Mucosa of gallbladder (tissue), 1 donor: ENCODE results near the gene DUSP3. TPM values are rescaled to one million over a fixed set of nuclear protein-coding genes. Genes with fewer than 3 reads are reported as not detected.
A peak's percentile ranks its signal among the peaks of the same experiment; 100 is the strongest.
"Not testable (repeated sequence)": the region's sequence is repeated elsewhere in the genome, so short reads cannot be mapped to it uniquely, and the experiment has no call there.

ENCODE experiments used
- DNase-seq: peaks from one replicate; pipeline ENCODE4 v3.0.0-alpha.2; 2020; ENCODE audit warnings: low spot score
- total RNA-seq: library from RNA; stranded (reverse); gene quantifications from one replicate; pipeline ENCODE4 v1.2.1, GENCODE V29; 2021
- donor health status: DM: no; HTN: no; CAD: no.

The DUSP3 gene
- total RNA-seq, 1 donor from 2014 or later, result 127 TPM

DNA sequence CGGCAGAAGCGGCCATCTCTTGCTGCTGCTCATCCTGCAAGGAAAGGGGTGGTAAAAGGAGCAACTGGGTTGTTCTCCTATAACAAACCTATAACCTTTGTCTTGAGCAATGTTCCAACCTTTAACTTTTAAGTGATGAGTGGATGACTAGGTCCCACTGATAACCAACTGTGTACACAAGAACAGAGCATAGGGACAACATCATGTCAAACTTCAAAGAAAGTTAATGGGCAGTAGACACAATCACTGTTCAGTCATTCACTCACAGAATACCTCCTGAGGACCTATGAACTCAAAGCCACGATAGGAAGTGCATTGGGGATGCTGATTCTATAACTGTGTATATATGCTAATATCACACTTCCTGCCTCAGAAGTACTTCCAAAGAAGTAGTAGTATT, 23.1 kb upstream of the DUSP3 start:
- DNase-seq, result no peak

DNA sequence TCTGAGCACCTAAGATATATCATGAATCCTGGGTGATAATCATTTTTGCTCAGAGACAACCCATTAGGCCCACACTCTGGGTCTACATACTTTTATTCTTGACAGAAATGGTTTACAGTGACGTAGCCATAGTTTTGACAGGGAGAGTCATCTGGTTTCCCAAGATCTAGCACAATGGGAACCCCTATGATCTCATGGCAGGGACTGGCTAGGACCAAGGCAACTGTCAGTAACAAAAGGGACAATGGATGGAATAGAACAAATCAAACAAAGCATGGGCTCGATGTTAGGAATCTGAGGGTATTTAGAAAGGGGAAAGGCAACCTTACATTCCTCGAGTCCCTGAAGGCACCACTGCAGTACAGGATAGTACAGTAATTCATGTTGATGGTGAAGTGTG, 22.0 kb upstream of the DUSP3 start:
- no peak for DNase-seq

DNA sequence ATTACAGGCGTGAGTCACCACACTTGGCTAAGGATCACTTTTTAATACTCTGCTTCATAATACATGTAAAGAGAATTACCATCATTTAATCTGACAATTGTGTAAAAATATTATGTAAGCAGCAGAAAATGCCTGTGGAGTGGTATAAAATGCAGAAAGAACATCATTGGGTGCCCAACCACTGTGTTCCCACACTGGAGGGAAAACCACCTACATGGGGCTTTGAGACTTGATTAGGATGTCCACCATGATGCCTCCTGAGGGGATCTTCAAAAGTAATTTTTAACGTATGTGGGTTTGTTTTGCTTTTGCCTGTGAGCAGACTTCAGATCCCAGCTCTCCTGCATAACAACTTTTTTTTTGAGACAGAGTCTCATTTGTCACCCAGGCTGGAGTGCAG, 20.3 kb upstream of the DUSP3 start:
- no peak for DNase-seq

DNA sequence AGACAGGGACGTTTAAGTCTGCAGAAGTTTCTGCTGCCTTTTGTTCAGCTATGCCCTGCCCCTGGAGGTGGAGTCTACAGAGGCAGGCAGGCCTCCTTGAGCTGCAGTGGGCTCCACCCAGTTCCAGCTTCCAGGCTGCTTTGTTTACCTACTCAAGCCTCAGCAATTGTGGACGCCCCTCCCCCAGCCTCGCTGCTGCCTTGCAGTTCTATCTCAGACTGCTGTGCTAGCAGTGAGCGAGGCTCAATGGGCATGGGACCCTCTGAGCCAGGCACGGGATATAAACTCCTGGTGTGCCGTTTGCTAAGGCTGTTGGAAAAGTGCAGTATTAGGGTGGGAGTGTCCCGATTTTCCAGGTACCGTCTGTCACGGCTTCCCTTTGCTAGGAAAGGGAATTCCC, 19.2 kb upstream of the DUSP3 start:
- DNase-seq, result not testable (repeated sequence)

DNA sequence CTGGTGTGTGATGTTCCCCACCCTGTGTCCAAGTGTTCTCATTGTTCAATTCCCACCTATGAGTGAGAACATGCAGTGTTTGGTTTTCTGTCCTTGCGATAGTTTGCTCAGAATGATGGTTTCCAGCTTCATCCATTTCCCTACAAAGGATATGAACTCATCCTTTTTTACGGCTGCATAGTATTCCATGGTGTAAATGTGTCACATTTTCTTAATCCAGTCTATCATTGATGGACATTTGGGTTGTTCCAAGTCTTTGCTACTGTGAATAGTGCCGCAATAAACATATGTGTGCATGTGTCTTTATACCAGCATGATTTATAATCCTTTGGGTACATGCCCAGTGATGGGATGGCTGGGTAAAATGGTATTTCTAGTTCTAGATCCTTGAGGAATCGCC, 13.9 kb upstream of the DUSP3 start:
- DNase-seq, result not testable (repeated sequence)

DNA sequence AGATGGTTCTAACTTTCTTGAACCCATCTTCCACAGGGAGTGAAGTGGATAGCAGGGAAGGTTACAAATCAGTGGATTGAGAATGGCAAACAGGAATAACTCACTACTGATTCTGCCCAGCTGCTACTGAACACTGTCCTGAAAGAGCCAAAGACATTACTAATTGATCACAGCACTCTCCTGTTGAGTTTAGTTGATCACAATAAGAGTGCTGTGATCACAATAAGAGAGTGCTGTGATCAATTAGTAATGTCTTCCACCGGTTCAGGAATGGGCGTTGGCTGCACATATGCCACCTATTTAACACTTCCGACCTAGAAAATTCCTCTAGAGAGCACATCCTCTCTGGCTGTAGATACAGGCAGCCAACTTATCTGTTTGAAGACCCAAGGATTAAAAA, 12.8 kb upstream of the DUSP3 start:
- no peak for DNase-seq

DNA sequence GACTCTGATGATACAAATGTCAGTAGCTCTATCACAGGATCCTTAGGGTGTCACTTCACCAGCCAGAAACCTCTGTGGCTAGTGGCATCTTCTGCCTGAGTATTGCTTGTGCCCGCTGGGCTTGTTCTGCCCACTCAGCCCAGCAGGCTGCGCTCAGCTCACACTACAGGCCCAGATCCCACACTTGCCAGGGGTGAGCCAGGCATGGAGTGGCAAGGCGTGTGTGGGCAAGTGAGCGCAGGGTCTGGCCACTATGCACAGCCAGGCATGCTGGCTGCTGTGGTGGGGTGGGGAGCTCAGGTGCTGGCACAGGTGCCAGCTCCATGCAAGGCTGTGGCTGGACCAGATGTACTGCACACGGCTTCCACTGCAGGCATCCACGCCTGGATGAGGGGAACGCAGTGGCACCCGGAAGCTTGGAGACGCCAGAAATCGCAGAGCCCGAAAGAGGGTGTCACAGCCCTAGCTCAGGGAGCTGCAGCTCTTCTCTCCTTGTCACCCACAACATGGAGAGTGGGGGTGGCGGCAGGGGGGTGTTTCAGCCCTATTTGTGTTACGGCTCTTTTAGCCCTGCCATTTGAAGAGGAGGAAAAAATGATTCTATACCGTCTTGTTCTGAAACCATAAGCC, 11.6 kb upstream of the DUSP3 start:
- DNase-seq, result no peak

DNA sequence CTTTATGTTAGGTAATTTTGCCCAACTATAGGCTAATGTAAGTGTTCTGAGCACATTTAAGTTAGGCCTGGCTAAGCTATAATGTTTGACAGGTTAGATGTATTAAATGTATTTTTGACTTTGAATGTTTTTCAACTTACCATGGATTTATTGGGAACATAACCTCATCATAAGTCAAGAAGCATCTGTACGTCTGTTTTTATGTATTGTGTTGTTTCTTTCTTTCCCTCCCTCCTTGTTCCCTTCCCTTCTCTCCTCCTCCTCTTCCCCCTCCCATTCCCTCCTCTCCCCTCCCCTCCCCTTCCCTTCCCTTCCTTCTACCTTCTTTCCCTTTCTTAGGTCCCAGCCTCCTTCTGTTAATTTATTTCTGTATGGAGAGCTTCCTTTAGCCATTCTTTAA, 10.7 kb upstream of the DUSP3 start:
- no peak for DNase-seq

DNA sequence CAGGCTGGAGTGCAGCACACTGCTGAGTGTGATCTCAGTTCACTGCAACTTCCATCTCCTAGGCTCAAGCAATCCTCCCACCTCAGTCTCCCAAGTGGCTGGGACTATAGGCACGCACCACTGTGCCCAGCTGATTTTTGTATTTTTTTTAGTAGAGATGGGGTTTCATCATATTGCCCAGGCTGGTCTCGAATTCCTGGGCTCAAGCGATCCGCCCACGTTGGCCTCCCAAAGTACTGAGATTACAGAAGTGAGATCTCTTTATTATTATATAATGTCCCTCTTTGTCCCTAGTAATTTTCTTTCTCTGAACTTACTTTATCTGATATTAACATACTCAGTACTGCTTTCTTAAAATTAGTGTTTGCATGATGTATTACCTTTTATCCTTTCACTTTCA, 9.8 kb upstream of the DUSP3 start:
- DNase-seq, result no peak

DNA sequence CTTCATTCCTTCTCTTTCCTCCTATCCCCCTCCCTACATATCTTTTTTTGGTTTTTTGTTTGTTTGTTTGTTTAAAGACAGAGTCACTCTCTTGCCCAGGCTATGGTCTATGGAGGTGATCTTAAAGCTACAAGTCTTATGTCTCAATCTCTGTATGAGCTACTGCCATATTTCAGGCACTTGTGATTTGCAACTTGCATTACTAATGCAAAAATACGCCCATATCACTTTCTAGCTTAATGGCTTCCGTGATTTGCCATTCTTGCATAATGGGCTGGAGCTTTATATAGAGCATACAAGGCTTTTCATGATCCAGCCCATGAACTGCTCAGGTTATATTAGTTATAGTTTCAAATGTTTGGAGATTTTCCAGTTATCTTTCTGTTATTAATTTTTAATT, 9.0 kb upstream of the DUSP3 start:
- DNase-seq, result no peak

DNA sequence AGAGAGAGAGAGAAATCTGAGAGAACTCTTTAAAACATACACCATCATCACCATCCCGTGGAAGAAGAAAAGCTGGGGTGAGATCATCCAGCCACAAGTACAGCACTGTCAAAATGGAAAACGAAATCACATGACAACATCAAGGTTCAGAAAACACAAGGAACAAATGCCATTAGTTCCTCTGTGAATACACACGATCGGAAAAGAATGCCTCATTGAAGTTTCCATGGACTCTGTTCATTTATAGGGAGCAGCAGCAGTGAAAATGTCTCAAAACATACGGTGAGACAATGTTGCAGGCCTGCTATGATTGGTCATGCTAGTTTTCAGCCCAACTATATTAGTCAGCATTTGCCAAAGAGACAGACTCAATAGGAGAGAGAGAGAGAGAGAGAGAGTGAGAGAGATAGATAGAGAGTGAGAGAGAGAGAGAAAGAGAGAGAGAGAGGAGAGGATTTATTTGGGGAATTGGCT, 5.9 kb upstream of the DUSP3 start:
- no peak for DNase-seq

DNA sequence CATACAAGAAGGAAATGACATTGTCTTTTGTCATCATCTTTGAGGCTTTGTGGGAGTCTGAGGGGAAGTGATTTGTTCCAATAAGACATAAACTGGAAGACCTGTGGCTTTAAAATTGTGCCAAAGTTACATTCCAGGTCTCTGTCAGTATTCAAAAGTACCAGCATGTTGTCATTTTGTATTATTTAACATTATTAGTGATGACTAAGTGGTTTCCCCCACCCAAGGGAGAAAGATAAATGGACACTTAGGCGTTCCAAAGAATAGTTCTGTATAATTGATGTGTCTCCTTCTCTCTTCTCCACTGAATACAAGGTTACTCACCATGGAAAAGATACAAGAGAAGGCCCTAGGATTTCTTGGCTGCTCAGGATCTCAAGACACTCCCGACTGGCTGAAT, 5.3 kb upstream of the DUSP3 start:
- DNase-seq, result no peak

DNA sequence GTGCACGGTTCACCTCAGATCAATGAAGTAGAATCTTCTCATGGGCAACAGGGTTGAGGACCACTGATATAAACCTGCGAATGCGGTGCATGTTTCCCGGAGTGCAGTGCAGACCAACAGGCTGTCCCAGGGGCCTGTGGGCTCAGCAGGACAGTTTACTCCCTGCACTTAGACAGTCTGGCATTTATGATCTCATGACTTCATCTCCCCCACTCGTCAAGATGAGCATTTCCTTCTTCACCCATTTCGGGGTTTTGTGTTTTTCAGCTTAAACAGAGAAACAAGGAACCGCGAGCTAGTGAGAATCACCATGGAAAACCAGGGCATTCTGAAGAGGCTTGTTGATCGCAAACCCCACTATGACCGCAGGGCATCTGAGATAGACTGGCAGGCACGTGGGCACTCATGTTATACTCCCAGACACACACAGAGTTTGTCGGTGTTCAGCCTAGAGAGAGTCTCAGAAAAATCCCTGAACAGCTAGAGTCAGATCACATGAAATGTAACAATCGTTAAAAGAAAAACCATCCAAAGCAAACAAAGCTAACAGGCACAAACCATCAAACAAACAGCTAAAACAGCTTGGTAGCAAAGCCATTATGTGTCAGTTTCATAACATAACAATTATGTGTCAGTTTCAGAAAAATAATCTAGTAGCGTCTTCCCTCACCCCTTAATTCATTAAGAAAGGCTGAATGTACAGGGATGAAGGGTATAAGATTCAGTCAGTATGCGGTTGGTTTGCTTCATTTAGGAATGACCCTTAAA, 4.3 kb upstream of the DUSP3 start:
- DNase-seq, result no peak

DNA sequence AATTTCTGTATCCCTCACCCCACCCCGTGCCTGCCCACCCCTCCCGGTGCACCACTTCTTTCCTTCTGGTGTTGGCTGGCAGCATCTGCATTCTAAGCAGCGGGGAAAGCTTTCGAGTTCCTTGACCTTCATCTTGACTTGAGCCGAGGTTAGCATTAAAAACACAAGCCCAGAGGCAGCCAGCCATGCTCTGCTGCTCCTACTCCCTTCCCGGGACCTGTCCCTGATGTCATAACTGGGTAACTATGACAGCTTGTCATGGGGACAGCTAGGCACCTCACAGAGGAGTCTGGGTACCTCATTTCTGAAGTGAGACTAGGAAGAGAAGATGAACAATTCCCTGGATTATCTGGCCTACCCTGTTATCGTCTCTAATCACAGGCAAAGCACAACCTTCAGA, 1.4 kb upstream of the DUSP3 start, which contains the start of gene CFAP97D1:
TSS of gene CFAP97D1 (plus strand) at position 301 of the 400 bp plus-strand sequence. CDS start at position 329, 28 bp downstream.
- no peak for DNase-seq

DNA sequence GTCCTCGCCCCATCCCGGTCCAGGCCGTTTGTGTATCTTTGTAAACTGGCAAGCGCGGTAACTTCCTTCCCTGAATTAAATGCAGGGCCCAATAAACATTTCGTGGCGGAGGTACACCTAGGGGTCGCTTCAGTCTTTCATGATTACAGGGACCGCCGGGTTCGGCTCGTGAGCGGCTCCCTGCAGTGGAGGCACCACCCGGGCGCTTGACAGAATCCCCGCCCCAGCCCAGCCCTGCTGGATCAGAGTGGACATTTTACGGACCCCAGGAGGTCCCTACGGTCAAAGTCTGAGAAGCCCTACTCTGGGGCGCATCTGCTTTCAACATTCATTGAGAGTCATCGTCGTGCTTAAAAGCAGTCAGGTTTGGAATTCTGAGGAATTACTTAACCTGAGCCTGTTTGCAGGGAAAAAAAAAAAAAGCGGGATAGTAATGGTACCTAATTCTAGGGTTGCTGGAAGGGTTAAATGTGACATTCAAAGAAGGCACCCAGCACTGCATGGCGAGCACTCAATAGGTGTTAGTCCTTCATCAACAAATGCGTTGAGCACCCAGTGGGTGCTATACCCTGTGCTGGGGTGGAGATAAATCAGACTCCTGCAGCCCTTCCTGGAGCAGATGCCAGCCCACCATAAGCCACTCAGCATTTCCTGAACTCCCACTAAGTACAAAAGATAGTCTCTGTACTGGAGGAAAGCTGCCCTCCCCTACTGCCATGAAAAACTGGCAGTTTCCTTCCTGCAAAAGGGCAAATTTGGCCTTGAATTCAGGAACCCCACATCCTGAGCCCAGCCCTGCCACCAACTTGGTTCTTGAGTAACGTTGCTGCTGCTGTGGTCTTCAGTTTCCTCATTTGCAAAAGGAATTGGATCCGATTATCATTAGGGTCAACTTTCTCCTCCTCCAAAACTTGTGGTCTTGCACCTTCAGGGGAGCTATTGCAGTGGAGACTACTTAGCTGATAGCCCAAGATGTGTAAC, 658 bp upstream of the DUSP3 start:
- no peak for DNase-seq

DNA sequence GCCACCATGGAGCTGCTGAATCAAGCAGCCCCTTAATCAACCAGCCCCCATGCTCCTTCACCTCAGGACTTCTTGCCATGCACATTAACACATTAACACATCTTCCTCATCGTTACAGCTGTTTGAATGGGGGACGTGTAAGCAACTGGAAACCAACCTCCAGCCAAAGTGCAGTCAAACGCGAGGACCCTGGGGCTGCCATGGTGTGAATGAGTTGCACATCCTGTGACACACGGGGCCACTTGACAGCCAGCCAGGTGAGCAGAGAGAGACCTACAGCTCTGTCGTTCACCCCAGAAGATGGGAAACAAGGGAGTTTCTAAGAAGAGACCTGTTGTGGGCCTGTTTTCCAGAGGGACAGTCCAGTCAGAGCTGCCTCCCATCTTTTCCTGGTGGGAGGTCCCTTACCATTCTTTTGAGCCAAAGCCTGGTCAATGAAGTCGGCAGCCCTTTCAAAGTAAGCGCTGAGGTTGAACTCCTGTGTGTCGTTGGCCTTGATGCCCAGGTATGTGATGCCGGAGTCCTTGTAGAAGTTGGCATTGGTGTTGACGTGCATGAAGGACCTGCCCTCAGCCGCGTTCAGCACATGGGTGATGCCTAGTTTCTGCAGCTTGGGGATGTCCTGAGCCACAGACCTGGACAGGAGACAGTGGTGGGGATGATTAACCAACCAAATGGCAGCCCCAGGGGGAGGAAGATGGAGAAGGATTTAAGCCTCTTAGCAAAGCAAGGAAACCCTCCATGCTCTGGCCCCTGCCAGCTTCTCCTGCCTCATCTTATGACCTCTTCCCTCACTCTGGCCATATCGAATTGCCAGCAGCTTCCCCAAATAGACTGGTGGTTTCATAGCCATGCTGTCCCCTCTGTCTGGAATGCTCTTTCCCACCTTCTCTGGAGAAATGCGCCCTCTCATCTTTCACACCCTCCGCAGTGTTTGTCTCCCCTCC, 4.2 kb downstream of the DUSP3 start:
- peak; percentile 9 for DNase-seq

DNA sequence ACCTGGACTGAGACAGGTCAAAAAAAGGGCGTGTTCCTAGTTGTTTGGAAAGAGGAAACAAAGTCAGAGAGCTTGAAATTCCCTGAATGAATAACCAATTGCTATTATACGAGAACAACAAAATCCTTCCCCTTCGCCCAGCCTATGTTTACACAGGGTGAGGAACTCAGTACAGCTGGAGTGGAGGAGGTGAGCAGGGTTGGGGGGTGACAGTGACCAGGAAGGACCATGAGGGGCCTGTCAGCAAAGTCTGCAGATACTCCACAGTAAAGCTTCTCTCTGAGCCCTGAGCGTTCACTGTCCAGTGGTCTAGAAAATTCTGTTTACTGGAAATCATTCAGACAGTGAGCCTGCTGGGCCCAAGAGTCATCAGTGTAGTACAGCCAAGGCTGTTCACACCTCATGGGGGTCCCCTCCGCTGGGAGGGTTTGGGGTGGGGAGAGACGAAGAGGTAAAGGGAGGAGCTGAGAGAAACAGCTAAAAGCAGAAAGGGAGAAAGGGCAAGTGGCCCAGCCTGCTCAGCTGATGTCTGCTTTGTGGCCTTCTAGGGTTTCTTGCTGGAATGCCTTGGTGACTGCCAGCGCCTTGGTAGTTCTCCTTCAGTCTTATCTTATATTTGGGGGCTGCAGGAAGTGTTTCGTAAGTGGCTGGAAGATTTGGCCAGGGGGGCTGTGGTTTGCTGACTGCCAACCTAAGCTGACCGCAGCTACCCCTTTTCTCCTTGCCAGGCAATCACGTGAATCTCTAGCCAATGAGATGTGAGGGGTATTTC, 5.7 kb downstream of the DUSP3 start:
- DNase-seq, result peak; percentile 45

DNA sequence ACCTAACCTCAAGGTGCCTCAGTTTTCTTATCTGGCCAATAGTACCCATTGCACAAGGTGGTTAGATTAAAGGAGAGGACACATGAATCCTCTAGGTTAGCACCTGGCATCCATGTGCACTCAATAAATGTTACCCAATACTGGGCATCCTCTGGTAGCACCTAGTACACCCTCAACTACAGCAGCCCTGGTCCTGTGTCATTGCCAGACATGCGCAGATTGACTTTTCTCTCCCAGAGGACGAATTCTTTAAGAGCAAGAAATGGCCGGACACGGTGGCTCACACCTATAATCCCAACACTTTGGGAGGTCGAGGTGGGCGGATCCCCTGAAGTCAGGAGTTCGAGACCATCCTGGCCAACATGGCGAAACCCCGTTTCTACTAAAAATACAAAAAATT, 7.3 kb downstream of the DUSP3 start:
- peak; percentile 9 for DNase-seq

DNA sequence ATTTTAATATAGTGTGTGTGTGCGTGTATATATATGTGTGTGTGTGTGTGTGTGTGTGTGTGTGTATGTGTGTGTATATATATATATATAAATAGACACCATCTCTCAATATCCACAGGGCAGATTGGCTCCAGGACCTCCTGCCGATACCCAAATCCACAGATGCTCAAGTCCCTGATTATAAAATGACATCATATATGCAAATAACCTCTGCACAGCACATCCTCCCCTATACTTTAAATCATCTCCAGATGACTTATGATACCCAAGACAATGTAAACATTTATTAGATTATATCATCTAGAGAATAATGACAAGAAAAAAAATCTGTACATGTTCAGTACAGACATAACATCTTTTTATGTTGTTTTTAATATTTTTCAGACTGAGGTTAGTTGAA, 7.8 kb downstream of the DUSP3 start:
- no peak for DNase-seq

DNA sequence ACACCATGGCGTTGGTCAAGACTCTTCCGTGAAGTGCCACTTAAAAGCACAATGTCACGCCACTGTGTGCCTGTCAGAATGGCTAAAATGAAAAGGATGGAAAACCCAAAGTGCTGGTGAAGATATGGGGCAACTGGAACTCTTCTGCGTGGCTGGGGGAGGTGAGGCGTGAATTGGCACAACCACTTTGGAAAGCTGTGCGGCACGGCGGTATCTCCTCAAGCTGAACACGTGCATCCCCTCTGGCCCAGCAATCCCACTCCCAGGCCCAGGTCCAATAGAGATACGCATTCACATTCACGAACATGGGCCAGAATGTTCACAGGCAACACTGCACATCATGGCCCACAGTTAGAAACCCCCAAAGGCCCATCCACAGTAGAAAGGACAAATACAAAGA, 8.9 kb downstream of the DUSP3 start:
- DNase-seq, result no peak
